CD4-positive, alpha-beta T cell (primary cell): Measurements from ENCODE around the gene MPG. TPM values are rescaled to one million over a fixed set of nuclear protein-coding genes. Genes with fewer than 3 reads are reported as not detected.

Experiments used
- ATAC-seq: fragments of 200-7000 bp; cut with Tn5 transposase; one replicate; pipeline ENCODE4 v1.10.0; 2022; ENCODE audit warnings: mild to moderate bottlenecking; ENCODE audit not compliant: poor library complexity
- CTCF ChIA-PET: fragments of 350-600 bp; sonication (Branson Sonifier 250); formaldehyde crosslinking; loops from one replicate; lab custom pipeline; 2021; ENCODE audit warnings: antibody characterized with exemption, inconsistent platforms; lab: Charles Lee
- POLR2A ChIA-PET: fragments of 350-600 bp; sonication (Branson Sonifier 250); formaldehyde crosslinking; loops from one replicate; lab custom pipeline; 2021; ENCODE audit warnings: antibody characterized with exemption, inconsistent platforms; lab: Charles Lee
- DNase-seq, 14 experiments: peaks; one replicate each; pipeline ENCODE4 v3.0.0-alpha.2; 2013 to 2020; ENCODE audit warnings: mixed read lengths in 2 of 14
- H3K27ac ChIP-seq, 2 donors: one replicate each; pipeline versions ENCODE4 v1.5.1 to v1.7.0; 2013; ENCODE audit warnings: low read length in 2 of 2, low read depth in 1 of 2, mild to moderate bottlenecking in 1 of 2
- H3K27me3 ChIP-seq, 2 experiments: 1 replicate in 1 of 2; 2 replicates in 1 of 2; pipeline versions ENCODE4 v1.6.1 to v1.7.0; 2013; ENCODE audit warnings: low read length in 2 of 2, control low read depth in 1 of 2, mild to moderate bottlenecking in 1 of 2, moderate library complexity in 1 of 2; ENCODE audit not compliant: insufficient read depth in 2 of 2, control insufficient read depth in 1 of 2
- H3K36me3 ChIP-seq: one replicate; pipeline ENCODE4 v1.6.1; 2013; ENCODE audit warnings: low read length, control low read depth; ENCODE audit not compliant: insufficient read depth
- H3K4me1 ChIP-seq: one replicate; pipeline ENCODE4 v1.6.1; 2013; ENCODE audit warnings: low read length, control low read depth; ENCODE audit not compliant: insufficient read depth
- H3K4me3 ChIP-seq: one replicate; pipeline ENCODE4 v1.5.1; 2013; ENCODE audit warnings: mild to moderate bottlenecking, low read length, moderate library complexity
- H3K9me3 ChIP-seq, 2 experiments: 1 replicate in 1 of 2; 2 replicates in 1 of 2; pipeline versions ENCODE4 v1.6.1 to v1.7.0; 2013; ENCODE audit warnings: low read length in 2 of 2, mild to moderate bottlenecking in 2 of 2, control low read depth in 1 of 2, moderate library complexity in 1 of 2; ENCODE audit not compliant: control insufficient read depth in 1 of 2, insufficient read depth in 1 of 2
- H3K27ac Mint-ChIP-seq: one replicate; pipeline ENCODE4 v1.8.0; 2020; ENCODE audit warnings: mixed read lengths
- H3K27me3 Mint-ChIP-seq: one replicate; pipeline ENCODE4 v1.8.0; 2021; ENCODE audit warnings: mixed read lengths
- H3K36me3 Mint-ChIP-seq: one replicate; pipeline ENCODE4 v1.8.0; 2021; ENCODE audit warnings: low read depth, mixed read lengths
- H3K4me1 Mint-ChIP-seq: one replicate; pipeline ENCODE4 v1.8.0; 2021; ENCODE audit warnings: low read depth, mixed read lengths
- H3K4me3 Mint-ChIP-seq: one replicate; pipeline ENCODE4 v1.8.0; 2020; ENCODE audit warnings: mild to moderate bottlenecking, mixed read lengths
- H3K9me3 Mint-ChIP-seq: one replicate; pipeline ENCODE4 v1.8.0; 2020; ENCODE audit warnings: mixed read lengths
- CTCF ChIP-seq: fragments of 200-600 bp; IDR thresholded peaks from one replicate; pipeline ENCODE4 v1.8.0; 2022; ENCODE audit warnings: antibody characterized with exemption, mild to moderate bottlenecking
- intact Hi-C, 2 experiments: fragments of 100-400 bp; cut with DNase I in 1 of 2; cut with micrococcal nuclease in 1 of 2; formaldehyde crosslinking; loops; one replicate each; pipeline versions ENCODE4 v1.15.1 to v1.9.0; 2023 to 2025; cut with DNase I, micrococcal nuclease
- total RNA-seq, 174 experiments: library from RNA in 2 of 174; stranded (reverse) in 2 of 174; gene quantifications; one replicate each; pipeline ENCODE4 v1.2.3 and lab custom pipeline; 2021 to 2026

The MPG gene
- total RNA-seq, 2 experiments from 2014 or later: 14.1 to 17.1 TPM

- Histone ChIP-seq H3K4me1 (no peaks in the 10 kb centered on the region), H3K27ac (no peak overlapping the region), H3K27me3 (no peaks in the 10 kb centered on the region), H3K36me3 (peaks cover 43% of the 10 kb centered on the region), H3K4me3 (no peak overlapping the region), H3K9me3 (no peaks in the 10 kb centered on the region)
- Mint-ChIP-seq H3K27me3 (no peaks in the 10 kb centered on the region), H3K36me3 (peaks cover 67% of the 10 kb centered on the region), H3K4me3 (no peak overlapping the region), H3K4me1 (no peaks in the 10 kb centered on the region), H3K27ac (no peak overlapping the region), H3K9me3 (no peaks in the 10 kb centered on the region)
- ChIA-PET CTCF (interaction anchor here (0.6 kb wide), 1 partner anchor 12 kb away, joined by 3 read pairs; no protein-coding TSS in a partner anchor), POLR2A (no interaction called here)
- intact Hi-C loops: no loop called here
- DNase-seq: no peak
- no peak for TF ChIP-seq CTCF
- ATAC-seq: no peak
These were observed 34.3 kb downstream of the MPG start for GRCh38 chr16:112153-112840.

- H3K36me3 ChIP-seq: peaks cover 34% of the 10 kb centered on the region
- H3K4me3 ChIP-seq: no peak overlapping the region
- Mint-ChIP-seq H3K4me1 (peaks cover 11% of the 10 kb centered on the region), H3K27me3 (no peaks in the 10 kb centered on the region), H3K36me3 (peaks cover 66% of the 10 kb centered on the region), H3K9me3 (no peaks in the 10 kb centered on the region), H3K27ac (no peak overlapping the region), H3K4me3 (no peak overlapping the region)
- ATAC-seq (no peak), DNase-seq (no peak)
- ChIA-PET POLR2A (no interaction called here), CTCF (interaction anchor here (1.5 kb wide), 1 partner anchor 18 kb away, joined by 3 read pairs; no protein-coding TSS in a partner anchor)
- no peaks in the 10 kb centered on the region for H3K27me3 ChIP-seq
- H3K9me3 ChIP-seq: no peaks in the 10 kb centered on the region
- TF ChIP-seq CTCF: no peak
- intact Hi-C loops: no loop called here
- peaks cover 5% of the 10 kb centered on the region for H3K4me1 ChIP-seq
- H3K27ac ChIP-seq: no peak overlapping the region
These were observed 36.3 kb downstream of the MPG start for GRCh38 chr16:114327-114726.

GRCh38 chr16:116015-116414 lies 38.0 kb downstream of the MPG start:
- POLR2A ChIA-PET: no interaction called here

More at GRCh38 chr16:116015-116414, 38.0 kb downstream of the MPG start:
- H3K27ac Mint-ChIP-seq: no peak overlapping the region
- Histone ChIP-seq H3K27ac (no peak overlapping the region), H3K27me3 (no peaks in the 10 kb centered on the region), H3K4me1 (peaks cover 5% of the 10 kb centered on the region), H3K9me3 (no peaks in the 10 kb centered on the region), H3K4me3 (no peak overlapping the region), H3K36me3 (peaks cover 23% of the 10 kb centered on the region)
- ATAC-seq: no peak
- DNase-seq: no peak
- no peak overlapping the region for H3K4me3 Mint-ChIP-seq
- no peaks in the 10 kb centered on the region for H3K9me3 Mint-ChIP-seq
- CTCF ChIA-PET: interaction anchor here (3.6 kb wide), 1 partner anchor 9 kb away, joined by 11 read pairs; no protein-coding TSS in a partner anchor
- H3K4me1 Mint-ChIP-seq: peaks cover 11% of the 10 kb centered on the region
- intact Hi-C loops: no loop called here
- no peaks in the 10 kb centered on the region for H3K27me3 Mint-ChIP-seq
- no peak for TF ChIP-seq CTCF
- peaks cover 56% of the 10 kb centered on the region for H3K36me3 Mint-ChIP-seq
